HCT116 (cell line): ENCODE measurements around the gene CRK. TPM values are rescaled to one million over a fixed set of nuclear protein-coding genes. Genes with fewer than 3 reads are reported as not detected.

Experiments
- ATAC-seq: fragments of 200-7000 bp; cut with Tn5 transposase; 2 replicates; pipeline ENCODE4 v1.9.1; 2020; ENCODE audit warnings: mild to moderate bottlenecking, moderate library complexity
- BruUV-seq: library from RNA; stranded (reverse); fragments of 400-500 nt; replicated peaks from 2 replicates; lab custom pipeline; 2021; lab: Mats Ljungman, UMichigan
- CTCF ChIA-PET: fragments of 300-600 bp; sonication (Branson Sonifier 250); formaldehyde crosslinking; loops from one replicate; lab custom pipeline; 2021; ENCODE audit warnings: antibody characterized with exemption; lab: Charles Lee
- POLR2A ChIA-PET: fragments of 300-600, 350-600 bp; sonication (Branson Sonifier 250); formaldehyde crosslinking; loops from one replicate; lab custom pipeline; 2021; ENCODE audit warnings: antibody characterized with exemption; lab: Charles Lee
- RAD21 ChIA-PET, 2 experiments: fragments of 300-600 bp; sonication (Branson Sonifier 250); formaldehyde crosslinking; loops; one replicate each; lab custom pipeline; 2023; ENCODE audit warnings: low total read pairs in 2 of 2; ENCODE audit not compliant: uncharacterized antibody in 2 of 2, unreplicated experiment in 2 of 2, low non-redundant PET in 1 of 2; lab: Charles Lee
- DNase-seq: peaks from one replicate; pipeline ENCODE4 v3.0.0-alpha.2; 2010; ENCODE audit warnings: low read depth, low spot score
- H2AFZ ChIP-seq: fragments of 200-600 bp; shearing (Covaris generic), sonication (generic); 2 replicates; pipeline ENCODE4 v1.6.1; 2017; ENCODE audit warnings: low read depth, mixed run types, mixed read lengths, antibody characterized with exemption, low read length; ENCODE audit not compliant: poor library complexity, severe bottlenecking
- H3K27ac ChIP-seq: 2 replicates; pipeline ENCODE4 v1.5.1; 2012; ENCODE audit warnings: low read depth, low read length
- H3K27me3 ChIP-seq: fragments of 200-600 bp; sonication (generic); 2 replicates; pipeline ENCODE4 v1.6.1; 2016; ENCODE audit warnings: mixed run types, low read length, mixed read lengths; ENCODE audit not compliant: insufficient read depth
- H3K36me3 ChIP-seq, 2 experiments: fragments of 200-500 bp in 1 of 2; fragments of 200-600 bp in 1 of 2; sonication (Bioruptor generic) in 1 of 2; sonication (generic) in 1 of 2; 2 replicates each; pipeline versions ENCODE4 v1.5.1 to v1.6.1; 2014 to 2016; ENCODE audit warnings: low read length in 2 of 2, inconsistent platforms in 1 of 2, mixed read lengths in 1 of 2, mixed run types in 1 of 2; ENCODE audit not compliant: insufficient read depth in 2 of 2, control insufficient read depth in 1 of 2
- H3K4me1 ChIP-seq, 2 experiments: fragments of 200-600 bp in 1 of 2; sonication (generic) in 1 of 2; 2 replicates each; pipeline versions ENCODE4 v1.5.1 to v1.6.1; 2012 to 2017; ENCODE audit warnings: low read length in 2 of 2, inconsistent platforms in 1 of 2, mild to moderate bottlenecking in 1 of 2, mixed read lengths in 1 of 2, mixed run types in 1 of 2, moderate library complexity in 1 of 2; ENCODE audit not compliant: insufficient read depth in 2 of 2, control insufficient read depth in 1 of 2
- H3K4me2 ChIP-seq: fragments of 200-600 bp; sonication (generic); 2 replicates; pipeline ENCODE4 v1.6.1; 2017; ENCODE audit warnings: mixed run types, low read length, mixed read lengths
- H3K4me3 ChIP-seq, 2 experiments: fragments of 200-600 bp in 1 of 2; sonication (generic) in 1 of 2; replicated peaks in 1 of 2; 2 replicates each; pipeline ENCODE4 v1.5.1; 2011 to 2016; ENCODE audit warnings: low read length in 2 of 2, control low read depth in 1 of 2, low read depth in 1 of 2, mild to moderate bottlenecking in 1 of 2, mixed read lengths in 1 of 2, mixed run types in 1 of 2
- H3K79me2 ChIP-seq: fragments of 200-600 bp; sonication (generic); 2 replicates; pipeline ENCODE4 v1.6.1; 2017; ENCODE audit warnings: mild to moderate bottlenecking, mixed run types, low read length, moderate library complexity, mixed read lengths; ENCODE audit not compliant: insufficient read depth
- H3K9ac ChIP-seq: fragments of 200-600 bp; sonication (generic); 2 replicates; pipeline ENCODE4 v1.6.1; 2016; ENCODE audit warnings: low read length, mixed read lengths
- H3K9me2 ChIP-seq: fragments of 200-600 bp; sonication (generic), shearing (Covaris generic); 2 replicates; pipeline ENCODE4 v1.6.1; 2017; ENCODE audit warnings: mixed run types, mild to moderate bottlenecking, moderate library complexity; ENCODE audit not compliant: insufficient read depth
- H3K9me3 ChIP-seq, 2 experiments: fragments of 200-500 bp in 1 of 2; fragments of 200-600 bp in 1 of 2; sonication (Bioruptor generic) in 1 of 2; sonication (generic) in 1 of 2; 2 replicates each; pipeline ENCODE4 v1.6.1; 2014 to 2017; ENCODE audit warnings: low read length in 2 of 2, mixed read lengths in 2 of 2, inconsistent platforms in 1 of 2, low read depth in 1 of 2, mild to moderate bottlenecking in 1 of 2, mixed run types in 1 of 2, moderate library complexity in 1 of 2; ENCODE audit not compliant: control insufficient read depth in 1 of 2, insufficient read depth in 1 of 2
- H4K20me1 ChIP-seq: fragments of 200-600 bp; sonication (generic), shearing (Covaris generic); 2 replicates; pipeline ENCODE4 v1.6.1; 2017; ENCODE audit warnings: mixed run types, mild to moderate bottlenecking, moderate library complexity; ENCODE audit not compliant: insufficient read depth
- CEBPB ChIP-seq: IDR thresholded peaks from 2 replicates; pipeline ENCODE4 v1.6.1; 2012; ENCODE audit warnings: low read depth
- CTCF ChIP-seq, 3 experiments: fragments of 200-600 bp in 1 of 3; sonication (generic) in 1 of 3; IDR thresholded peaks in 2 of 3; conservative IDR thresholded peaks in 1 of 3; 2 replicates each; pipeline ENCODE4 v1.5.1; 2012 to 2017; ENCODE audit warnings: low read depth in 2 of 3, low read length in 2 of 3, antibody characterized with exemption in 1 of 3, borderline replicate concordance in 1 of 3, control low read depth in 1 of 3, mild to moderate bottlenecking in 1 of 3, mixed read lengths in 1 of 3, mixed run types in 1 of 3, moderate library complexity in 1 of 3; ENCODE audit not compliant: insufficient read depth in 1 of 3
- POLR2A ChIP-seq: IDR thresholded peaks from 2 replicates; pipeline ENCODE4 v1.7.0; 2011; ENCODE audit warnings: borderline replicate concordance; ENCODE audit not compliant: insufficient read depth, insufficient read length; ENCODE audit errors: extremely low read depth
- RAD21 ChIP-seq: IDR thresholded peaks from 2 replicates; pipeline ENCODE4 v1.6.1; 2012; ENCODE audit warnings: low read depth, mild to moderate bottlenecking
- SP1 ChIP-seq: IDR thresholded peaks from 2 replicates; pipeline ENCODE4 v1.6.1; 2012; ENCODE audit warnings: low read depth
- TCF7L2 ChIP-seq: IDR thresholded peaks from 2 replicates; pipeline ENCODE4 v1.7.0; 2011; ENCODE audit warnings: borderline replicate concordance, inconsistent platforms; ENCODE audit not compliant: insufficient read depth, insufficient read length; ENCODE audit errors: extremely low read depth
- YY1 ChIP-seq: IDR thresholded peaks from 2 replicates; pipeline ENCODE4 v1.6.1; 2011; ENCODE audit warnings: low read length, low read depth, moderate library complexity, mild to moderate bottlenecking; ENCODE audit not compliant: insufficient replicate concordance; ENCODE audit errors: extremely low read depth
- ZBTB33 ChIP-seq: IDR thresholded peaks from 2 replicates; pipeline ENCODE4 v1.6.1; 2011; ENCODE audit warnings: mild to moderate bottlenecking, low read length, moderate library complexity; ENCODE audit not compliant: insufficient replicate concordance; ENCODE audit errors: extremely low read depth
- ZFX ChIP-seq: fragments of 450-650 bp; IDR thresholded peaks from 2 replicates; pipeline ENCODE4 v1.6.1; 2017
- ZNF274 ChIP-seq: fragments of 200-500 bp; sonication (Bioruptor generic); IDR thresholded peaks from 2 replicates; pipeline ENCODE4 v1.6.1; 2014; ENCODE audit warnings: mild to moderate bottlenecking, low read depth, low read length, inconsistent platforms
- intact Hi-C: fragments of 100-400 bp; cut with micrococcal nuclease; formaldehyde crosslinking; loops from 2 replicates; pipeline ENCODE4 v1.10.0; 2022
- total RNA-seq: library from RNA; stranded (reverse); gene quantifications from one replicate; pipeline ENCODE4 v1.2.1, GENCODE V29; 2021; ENCODE audit not compliant: unreplicated experiment
- TF ChIP-seq, protein P1 (sequence below): IDR thresholded peaks from 2 replicates; pipeline ENCODE4 v1.6.1; 2012
- TF ChIP-seq, protein P2 (sequence below): IDR thresholded peaks from 2 replicates; pipeline ENCODE4 v1.6.1; 2012

CRK gene
- total RNA-seq, 1 experiment from 2014 or later, result 55.5 TPM

- ChIA-PET CTCF (interaction anchor here (1.4 kb wide), 1 partner anchor 133 kb away, joined by 3 read pairs; no protein-coding TSS in a partner anchor), POLR2A (interaction anchor here (0.7 to 2.0 kb wide), 2 partner anchors 11 to 18 kb away, joined by 3 to 7 read pairs; partner anchors contain the start of gene INPP5K)
- no peak overlapping the region for H2AFZ ChIP-seq
- H3K27ac ChIP-seq, result no peak overlapping the region
- no peak overlapping the region for H3K4me2 ChIP-seq
- DNase-seq, result no peak
- ATAC-seq, result no peak
- intact Hi-C loops, result no loop called here
- H3K79me2 ChIP-seq, result no peaks in the 10 kb centered on the region
- no peaks in the 10 kb centered on the region for H3K9me3 ChIP-seq
- TF ChIP-seq YY1 (no peak), ZBTB33 (no peak), SP1 (no peak), RAD21 (no peak), ZNF274 (no peak), CEBPB (no peak), ZFX (no peak), CTCF (IDR thresholded peaks at IDR 0.05 in 2 of 3, conservative IDR thresholded peaks at IDR 0.05 in 1 of 3; ENCODE audit: borderline replicate concordance in 1 of 3, insufficient read depth in 1 of 3, low read depth in 2 of 3, low read length in 2 of 3) (no peak), POLR2A (no peak), TCF7L2 (no peak)
- TF ChIP-seq, protein P1, sequence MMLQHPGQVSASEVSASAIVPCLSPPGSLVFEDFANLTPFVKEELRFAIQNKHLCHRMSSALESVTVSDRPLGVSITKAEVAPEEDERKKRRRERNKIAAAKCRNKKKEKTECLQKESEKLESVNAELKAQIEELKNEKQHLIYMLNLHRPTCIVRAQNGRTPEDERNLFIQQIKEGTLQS, result no peak
- TF ChIP-seq, protein P2, sequence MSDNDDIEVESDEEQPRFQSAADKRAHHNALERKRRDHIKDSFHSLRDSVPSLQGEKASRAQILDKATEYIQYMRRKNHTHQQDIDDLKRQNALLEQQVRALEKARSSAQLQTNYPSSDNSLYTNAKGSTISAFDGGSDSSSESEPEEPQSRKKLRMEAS, result no peak
- TF ChIP-seq, all 23 proteins: peak for 0
- Histone ChIP-seq H3K9me2 (no peaks in the 10 kb centered on the region), H4K20me1 (no peaks in the 10 kb centered on the region), H3K36me3 (no peaks in the 10 kb centered on the region), H3K9ac (no peak overlapping the region), H3K4me3 (no peak overlapping the region), H3K4me1 (no peaks in the 10 kb centered on the region), H3K27me3 (no peaks in the 10 kb centered on the region)
- RAD21 ChIA-PET, result no interaction called here
- no TSS peak for BruUV-seq
These were observed 42.2 kb upstream of the CRK start for GRCh38 chr17:1498233-1498632.
